Activated CD4-positive, CD25-positive, alpha-beta regulatory T cell (primary cell): ENCODE results near the gene PRKCZ.
"Not testable (repeated sequence)": the region's sequence is repeated elsewhere in the genome, so short reads cannot be mapped to it uniquely, and the experiment has no call there.

Source experiments
- DNase-seq, 4 experiments: peaks; one replicate each; lab custom pipeline; 2025; lab: John Stamatoyannopoulos, UW

The PRKCZ gene

DNA sequence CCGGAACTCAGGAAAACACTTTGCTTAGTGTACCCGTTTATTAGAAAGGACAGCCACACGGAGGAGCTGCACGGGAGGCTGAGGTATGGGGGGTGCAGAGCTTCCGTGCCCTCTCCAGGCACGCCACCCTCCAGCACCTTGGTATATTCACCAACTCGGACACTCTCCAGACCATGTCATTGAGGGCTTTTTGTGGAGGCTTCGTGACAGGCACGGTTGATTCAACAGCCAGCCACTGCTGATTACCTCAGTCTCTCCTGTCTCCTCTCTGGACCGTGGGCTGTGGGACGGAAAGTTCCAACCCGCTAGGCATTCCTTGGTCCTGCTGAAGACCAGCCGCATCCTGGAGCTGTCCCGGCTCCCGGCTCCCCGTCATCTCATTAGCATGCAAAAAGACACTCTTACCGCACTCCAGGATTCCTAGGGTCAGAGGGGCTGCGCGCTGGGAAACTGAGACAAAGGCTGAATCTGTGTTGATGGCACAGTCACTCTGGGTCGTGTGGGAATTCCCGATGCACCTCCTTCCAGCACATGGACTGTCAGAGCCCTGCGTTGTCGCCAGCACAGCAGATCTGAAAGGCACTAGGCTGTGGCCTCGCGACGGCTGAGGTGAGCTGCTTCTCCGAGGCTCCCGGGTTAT is 65.6 kb downstream of the PRKCZ start:
- no peak for DNase-seq

DNA sequence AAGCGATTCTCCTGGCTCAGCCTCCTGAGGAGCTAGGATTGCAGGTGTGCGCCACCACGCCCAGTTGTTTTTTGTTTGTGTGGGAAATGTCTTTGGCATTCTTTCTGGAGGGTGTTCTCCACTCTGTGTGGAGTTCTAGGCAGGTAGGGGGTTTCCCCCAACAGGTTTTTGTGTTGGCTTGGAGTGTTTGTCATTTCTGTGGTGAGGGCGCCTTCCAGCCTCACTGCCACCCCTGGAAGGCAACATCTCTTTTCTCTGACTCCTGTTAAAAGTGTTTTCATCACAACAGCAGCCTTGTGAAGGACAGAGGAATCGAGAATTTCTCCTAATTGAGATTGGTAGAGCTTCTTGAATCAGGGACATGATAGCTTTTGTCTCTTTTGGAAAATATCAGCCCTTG is 69.7 kb downstream of the PRKCZ start:
- DNase-seq, result no peak

DNA sequence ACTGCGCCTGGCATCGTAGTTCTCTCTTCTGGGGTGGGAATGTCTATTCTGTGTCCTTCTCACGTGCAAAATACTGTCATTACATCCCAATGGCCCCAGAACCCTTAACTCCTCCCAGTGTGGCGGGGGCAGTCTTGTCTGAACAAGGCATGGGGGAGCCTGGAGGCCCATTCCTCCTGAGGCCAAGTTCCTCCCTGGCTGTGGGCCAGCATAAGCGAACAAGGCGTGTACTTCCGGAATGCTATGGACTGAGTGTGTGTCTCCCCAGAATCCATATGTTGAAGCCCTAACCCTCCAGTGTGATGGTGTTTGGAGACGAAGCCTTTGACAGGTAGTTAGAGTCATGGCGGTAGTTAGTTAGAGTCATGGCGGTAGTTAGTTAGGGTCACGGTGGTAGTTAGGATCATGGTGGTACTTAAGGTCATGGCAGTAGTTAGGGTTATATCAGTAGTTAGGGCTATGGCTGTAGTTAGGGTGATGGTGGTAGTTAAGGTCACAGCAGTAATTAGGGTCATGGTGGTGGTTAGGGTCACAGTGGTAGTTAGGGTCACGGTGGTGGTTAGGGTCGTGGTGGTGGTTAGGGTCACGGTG is 71.0 kb downstream of the PRKCZ start:
- DNase-seq, result no peak

DNA sequence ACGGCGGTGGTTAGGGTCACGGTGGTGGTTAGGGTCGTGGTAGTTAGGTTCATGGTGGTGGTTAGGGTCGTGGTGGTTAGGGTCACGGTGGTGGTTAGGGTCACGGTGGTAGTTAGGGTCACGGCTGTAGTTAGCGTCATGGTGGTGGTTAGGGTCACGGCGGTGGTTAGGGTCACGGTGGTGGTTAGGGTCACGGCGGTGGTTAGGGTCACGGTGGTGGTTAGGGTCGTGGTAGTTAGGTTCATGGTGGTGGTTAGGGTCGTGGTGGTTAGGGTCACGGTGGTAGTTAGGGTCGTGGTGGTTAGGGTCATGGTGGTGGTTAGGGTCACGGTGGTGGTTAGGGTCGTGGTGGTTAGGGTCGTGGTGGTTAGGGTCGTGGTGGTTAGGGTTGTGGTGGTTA is 71.6 kb downstream of the PRKCZ start:
- not testable (repeated sequence) for DNase-seq

DNA sequence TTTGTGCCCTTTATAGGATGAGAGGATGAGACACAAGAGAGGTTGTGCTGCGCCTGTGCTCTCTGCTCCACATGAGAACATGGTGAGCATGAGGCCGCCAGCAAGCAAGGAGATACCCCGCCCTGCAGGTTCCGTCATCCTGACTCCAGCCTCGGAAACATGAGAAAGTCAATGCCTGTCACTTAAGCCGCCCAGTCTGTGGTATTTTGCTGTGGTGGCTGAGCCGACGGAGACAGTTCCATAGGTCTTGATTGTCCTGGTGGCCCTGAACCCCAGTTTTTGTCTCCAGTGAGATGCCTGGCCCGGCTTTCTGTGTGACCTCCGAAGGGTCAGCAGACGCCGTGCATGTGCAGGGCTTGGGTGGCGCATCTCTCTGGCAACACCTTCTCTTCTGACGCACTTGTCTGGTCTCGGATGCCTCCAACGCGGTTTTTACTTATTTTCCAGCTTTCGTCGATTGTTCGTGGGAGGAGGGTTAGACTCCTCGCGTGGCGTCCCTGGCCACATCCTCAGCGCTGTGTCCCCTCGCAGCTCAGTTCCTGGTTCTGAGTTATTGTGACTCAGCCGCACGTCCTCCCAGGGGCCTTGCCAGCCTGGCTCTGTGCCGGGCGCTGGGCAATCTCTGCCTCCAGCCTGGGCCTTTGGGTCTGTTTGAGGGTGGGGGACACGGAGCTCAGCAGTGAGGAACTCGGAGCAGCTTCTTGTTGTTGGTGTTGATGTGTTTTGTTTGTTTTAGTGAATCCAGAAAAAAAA is 74.4 kb downstream of the PRKCZ start:
- DNase-seq, result no peak

DNA sequence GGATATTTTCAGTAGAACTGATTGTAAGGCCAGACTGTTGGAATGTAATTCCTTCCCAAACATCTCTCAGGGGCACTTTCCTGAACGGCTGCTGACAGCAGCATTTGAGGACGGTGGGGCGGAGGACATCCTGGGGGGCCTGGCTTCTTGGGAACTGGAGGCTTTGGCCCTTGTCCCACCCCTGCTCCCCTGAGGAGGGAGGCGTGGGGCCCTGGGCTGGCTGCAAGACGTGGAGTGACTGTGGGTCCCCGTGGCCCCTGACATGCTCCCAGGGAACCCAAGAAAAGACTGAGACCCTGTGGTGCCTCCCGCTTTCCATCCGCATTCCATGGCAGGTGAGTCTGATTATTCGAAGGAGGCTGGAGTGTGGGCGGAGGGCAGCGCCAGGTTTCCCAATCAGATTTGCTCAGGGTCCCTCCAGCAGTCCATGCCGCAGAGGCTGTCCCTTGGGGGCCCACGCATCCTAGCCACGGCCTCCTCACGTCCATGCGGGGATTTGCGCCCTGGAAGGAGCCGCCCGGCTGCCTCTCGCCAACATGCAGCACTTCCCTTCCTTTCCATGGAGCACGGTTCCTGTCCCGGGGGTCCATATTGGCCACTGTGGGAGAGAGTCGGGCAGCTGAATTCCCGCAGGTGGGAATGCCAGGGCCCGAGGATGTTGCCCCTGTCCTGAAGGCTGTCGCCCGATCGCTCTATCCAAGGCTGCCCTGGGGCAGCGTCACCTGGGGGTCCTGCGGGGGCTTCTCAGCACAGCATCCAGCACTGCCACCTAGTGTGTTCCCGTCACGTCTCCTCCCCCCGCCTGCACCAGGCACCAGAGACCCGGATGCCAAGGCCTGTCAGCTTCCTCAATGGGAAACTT is 75.4 kb downstream of the PRKCZ start:
- no peak for DNase-seq

DNA sequence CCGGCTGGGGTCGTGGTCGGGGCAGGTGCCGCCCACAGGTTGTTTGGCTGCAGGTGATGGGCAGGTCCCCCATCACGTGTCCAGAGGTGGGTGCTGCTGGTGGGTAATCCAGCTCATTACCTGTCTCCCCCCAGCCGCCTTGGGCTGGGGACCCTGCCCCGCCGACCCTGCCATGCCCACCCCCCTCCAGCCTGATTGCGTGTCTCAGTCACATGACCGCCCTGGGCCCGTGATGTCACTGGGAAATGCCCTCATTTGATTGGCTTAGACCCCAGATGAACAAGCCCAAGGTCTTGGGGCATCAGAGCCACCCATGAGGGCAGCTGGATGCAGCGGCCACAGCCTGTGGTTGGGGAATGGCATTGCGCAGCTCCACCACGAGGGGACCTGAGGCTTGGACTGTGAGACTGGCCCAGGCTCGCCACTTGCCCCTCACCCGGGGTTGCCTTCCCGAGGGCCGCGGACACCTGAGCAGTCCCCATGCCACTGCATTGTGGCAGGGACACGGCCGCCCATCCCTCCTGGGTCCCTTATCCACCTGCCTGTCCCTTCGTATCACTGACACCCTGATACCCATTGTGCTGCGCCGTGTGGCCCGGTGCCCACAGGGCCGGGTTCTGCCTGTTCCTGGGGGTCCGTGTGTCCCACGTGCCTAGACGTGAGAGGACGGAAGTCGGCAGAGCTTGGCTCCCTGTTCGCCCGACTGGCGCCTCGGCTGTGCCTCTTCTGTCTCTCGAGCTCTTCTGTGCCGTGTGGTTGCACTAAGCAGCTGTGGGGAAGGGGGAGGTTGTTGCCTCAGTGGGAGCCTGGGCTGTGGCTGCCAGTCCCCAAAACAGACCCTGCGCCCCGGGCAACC is 76.3 kb downstream of the PRKCZ start:
- no peak for DNase-seq

DNA sequence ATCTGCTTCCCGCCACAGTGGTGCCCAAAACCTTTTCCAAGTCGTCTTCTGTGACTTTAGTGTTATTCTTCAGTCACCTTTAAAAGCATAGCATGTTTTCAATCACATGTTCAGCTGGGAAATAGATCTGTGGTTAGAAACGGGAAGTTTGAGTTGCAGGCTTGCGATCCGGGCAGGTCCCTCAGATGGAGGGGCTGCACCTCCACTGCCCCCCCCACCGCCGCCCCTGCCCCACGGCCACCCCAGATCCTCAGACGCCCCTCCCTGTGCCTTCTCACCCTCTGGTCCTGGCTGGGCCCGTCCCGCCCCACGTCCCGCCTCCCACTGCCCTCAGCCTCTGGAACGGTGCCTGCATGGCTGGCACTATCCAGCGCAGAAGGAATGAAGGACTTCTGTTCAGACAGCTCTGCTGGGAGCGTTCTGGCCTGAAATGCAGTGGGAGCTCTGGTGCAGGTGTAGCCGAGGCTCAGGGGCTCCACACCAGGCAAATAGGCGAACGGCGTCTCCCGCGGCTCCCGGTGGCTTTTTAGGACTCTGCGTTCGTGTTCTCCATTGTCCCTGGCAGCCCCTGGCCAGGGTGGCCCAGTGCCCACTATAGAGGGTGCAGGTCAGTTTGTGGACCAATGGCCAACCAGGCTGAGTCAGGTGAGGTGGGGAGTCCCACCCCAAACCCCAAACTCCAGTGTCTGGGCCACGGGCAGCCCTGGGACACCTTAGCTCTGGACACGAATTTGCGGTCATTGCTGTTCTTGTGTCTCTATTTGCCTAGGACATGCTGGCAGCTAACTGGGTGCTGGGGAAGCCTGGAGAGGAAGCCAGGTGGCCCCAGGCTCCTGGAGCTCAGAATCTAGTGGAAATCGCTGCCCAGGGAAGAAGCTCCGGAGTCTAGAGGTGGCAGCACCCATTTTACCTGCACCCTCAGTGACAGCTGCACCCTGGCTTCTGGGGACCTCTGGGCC is 77.3 kb downstream of the PRKCZ start:
- DNase-seq, result no peak

DNA sequence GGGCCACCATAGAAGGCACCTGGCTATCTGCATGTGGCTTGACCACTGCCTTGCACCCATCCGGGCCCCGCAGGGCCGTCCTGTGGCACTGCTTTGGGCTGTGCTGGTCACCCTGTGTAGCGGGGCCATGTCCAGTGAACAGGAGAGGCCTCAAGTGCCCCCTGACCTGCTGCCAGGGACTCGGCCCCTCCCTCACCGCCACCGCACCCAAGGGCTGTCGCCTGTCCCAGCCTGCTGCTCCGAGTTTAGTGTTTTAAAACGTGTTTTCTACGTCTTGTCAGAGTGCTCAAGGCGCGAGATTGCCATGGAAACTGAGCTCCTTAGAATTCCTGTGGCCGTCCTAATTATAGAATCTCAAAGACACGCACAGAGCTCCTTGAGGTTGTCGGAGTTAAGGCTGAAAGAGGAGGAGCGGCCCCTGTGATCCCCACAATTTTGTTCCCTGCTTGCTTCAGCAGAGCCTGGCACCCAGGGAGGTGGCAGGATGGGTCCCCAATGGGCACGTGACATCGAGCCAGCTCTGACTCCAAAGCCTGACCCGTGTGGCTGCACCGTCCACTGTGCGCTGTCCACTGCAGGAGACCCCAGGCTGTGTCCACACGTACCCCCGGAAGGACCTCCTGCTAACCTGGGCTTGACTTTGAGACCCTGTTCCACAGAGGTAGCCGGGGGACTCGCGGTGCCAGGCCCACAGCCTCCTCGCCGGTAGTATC is 78.1 kb downstream of the PRKCZ start:
- no peak for DNase-seq

DNA sequence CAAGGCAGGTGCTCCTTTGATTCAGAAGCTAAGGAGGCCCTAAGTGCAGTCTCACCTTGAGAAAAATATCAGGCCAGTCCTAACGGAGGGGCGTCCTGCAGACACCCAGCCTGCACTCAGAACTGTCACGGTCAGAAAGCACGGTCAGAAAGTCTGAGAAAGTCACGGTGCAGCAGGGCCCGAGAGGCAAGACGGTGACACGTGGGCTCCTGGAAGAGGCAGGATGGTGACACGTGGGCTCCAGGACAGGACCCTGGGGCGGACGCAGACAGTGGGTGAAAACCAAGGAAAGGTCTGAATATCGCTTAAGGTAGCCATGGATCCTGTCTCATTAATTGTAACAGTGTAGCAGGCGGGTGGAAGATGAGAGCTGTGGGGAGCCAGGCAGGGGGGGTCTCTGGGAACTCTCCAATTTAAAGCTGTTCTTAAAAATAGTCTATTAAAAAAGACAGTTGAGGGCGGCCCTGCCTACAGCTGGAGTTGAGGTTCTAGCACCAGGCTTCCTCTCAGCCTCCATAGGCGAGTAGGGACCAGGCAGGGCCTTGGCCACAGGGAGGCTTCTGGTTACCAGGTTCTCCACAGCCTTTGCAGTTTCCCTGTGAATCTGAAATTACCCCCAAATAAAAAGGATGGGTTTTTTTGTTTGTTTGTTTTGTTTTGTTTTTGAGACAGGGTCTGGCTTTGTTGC is 79.2 kb downstream of the PRKCZ start:
- DNase-seq, result no peak

DNA sequence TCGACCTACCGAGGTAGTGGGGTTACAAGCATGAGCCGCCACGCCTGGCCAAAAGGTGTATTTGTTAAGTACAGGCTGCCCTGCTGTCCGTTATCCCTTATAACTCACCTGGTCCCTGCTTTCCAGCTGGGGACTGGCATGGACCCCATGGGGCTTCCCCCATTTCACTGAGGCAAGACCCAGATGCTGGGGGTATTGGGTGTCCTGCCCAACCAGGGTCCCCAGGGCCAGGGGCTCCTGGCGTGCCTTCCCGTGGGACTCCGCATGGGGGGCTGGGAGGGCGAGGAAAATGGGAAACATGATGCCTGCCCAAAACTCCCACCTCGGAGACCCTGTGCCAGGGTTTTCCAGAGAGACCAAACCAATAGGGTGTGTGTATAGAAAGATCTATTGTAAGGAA is 79.9 kb downstream of the PRKCZ start:
- DNase-seq, result no peak

DNA sequence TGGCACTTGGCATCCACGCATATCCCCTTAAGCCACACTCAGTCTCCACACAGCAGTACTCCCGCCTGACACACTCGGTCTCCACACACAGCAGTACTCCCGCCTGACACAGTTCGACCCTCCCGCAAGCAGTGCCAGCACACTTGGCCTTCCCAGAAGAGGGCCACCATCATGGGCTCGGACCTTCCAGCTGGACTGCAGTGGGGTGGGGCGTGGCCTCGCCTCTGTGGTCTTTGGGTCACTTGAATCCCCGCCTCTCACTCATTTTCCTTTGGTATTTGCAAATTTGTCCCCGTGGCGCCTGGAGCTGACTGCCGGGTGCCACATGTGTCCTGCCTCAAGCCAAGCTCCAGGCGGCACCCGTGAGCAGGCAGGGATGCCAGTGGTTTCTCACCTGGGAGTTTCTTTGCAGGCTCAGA is 80.7 kb downstream of the PRKCZ start:
- no peak for DNase-seq

DNA sequence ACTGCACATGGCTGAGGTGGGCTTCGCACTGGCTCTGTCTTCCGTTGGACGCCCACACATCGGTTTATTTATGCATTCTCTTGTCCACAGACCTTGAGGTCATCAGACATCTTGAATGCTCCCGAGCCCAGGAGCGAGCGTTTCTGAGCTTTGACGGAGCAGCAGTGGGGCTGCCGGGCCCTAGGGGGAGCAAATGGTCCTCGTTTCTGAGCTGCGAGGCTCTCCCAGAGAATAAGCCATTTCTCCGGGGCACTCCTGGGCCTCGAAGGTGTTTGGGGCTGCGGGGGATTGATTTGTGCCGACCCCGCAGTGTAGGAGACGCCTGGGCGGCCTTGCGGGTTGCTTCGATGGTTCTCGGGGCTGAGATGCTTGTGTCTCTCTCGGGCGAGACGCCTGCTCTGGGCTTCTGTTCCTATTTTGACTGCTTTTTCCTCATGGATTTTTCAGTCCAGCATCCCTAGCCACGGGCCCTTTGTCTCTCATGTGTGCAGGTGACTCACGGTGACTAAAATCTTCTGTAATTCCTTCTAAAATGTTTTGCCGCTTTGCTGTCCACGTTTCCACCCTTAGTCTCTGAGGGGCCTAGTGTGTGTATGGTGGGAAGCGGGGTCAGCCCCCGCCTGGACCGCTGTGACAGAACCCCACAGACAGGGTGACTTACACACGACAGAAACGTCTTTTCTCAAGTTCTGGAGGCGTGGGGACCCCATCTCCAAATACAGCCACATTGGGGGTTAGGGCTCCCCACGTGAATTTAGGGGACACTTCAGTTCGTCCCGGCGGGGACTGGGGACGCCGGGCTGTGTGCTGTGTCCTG is 82.2 kb downstream of the PRKCZ start:
- DNase-seq, result no peak

DNA sequence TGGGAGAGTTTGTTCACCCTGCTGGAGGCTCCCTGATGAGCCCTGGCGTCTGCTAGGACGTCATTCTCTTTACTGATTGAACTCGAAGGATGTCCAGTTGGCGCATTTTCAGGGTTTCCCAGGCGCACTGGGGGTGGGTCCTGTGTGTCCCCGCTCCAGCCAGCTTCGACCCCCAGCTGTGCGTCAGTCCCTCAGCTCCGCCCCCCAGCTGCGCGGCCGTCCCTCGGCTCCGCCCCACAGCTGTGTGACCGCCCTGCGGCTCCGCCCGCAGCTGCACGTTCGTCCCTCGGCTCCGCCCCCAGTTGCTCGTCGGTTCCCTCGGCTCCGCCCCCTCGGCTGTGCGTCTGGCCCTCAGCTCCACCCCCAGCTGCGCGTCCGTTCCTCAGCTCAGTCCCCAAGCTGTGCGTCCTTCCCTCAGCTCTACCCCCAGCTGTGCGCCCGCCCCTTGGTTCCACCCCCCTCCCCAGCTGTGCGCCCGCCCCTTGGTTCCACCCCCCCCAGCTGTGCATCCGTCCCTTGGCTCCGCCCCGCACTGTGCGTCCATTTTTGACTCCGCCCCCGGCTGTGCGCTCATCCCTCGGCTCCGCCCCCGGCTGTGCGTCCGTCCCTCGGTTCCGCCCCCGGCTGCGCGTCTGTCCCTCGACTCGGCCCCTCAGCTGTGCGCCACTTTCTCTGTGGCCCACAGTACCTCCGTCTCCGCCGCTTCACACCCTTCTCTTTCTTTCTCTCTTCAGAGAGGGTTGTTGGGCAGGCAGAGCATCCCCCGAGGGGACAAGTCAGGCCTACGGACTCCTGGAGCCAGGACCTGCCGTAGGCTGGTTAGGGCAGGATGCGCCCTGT is 83.0 kb downstream of the PRKCZ start:
- peak; percentile 94 to 99 (median 97) for DNase-seq

DNA sequence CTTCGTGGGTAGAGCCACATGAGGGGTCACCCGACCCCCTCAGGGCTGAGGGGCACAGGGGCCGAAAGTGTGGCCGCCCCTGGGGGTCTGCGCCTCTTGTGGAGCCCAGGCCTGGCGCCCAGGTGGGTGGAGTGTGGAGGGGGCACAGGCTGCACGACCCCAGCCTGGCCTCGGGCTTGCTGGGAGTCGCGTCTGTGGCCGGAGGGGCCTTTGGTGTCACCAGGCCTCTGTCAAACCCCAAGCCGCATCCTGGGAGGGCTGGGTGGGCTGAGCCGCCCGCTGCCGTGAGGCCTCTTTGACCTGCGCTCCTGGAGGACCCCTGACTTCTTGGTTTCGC is 83.6 kb downstream of the PRKCZ start:
- no peak for DNase-seq

DNA sequence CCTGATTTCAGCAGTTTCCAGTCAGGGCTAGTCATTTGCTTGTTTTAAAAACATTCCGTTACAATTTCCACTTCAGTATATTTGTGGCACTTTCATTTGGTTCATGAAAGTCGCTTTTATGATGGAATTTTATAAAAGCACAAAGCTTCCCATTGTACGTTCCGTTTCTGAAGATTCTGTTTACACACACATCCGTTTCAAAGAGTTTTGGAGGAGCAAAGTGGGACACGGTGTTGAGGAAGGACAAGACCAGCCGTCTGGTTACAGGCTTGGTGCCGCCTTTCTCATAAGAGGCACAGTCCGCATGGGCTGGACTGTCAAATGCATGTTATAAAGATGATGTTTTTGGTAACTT is 84.0 kb downstream of the PRKCZ start:
- DNase-seq, result no peak

DNA sequence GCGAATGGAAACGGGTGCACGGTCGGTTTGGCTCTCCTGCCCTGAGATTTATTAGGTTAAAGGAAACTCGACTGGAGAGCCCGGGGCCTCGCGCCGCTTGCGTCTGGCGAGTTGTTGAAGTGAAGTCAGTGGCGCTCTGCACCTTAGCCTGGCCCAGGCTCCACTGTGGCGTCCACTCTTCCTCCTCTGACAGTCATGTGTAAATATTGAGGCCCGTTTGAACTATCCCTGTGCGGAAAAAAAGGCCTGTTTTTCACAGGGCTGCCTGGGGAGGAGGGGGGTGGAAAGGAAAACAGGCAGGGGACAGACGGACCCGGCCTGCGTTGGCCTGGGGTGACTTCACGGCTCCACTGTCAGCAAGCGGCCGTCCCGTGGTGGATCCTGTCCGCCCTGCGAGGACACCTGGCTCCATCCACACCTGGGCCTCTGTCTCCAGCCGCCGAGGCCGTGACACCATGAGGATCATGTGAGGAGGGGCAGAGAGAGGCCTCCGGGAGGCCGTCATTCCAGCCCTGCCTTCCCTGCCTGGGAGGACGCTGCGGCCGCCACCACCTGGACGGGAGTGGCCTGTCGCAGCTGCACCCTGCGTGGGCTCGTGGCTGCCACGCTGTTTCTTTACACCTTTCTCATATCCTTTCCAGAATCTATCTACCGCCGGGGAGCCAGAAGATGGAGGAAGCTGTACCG is 84.6 kb downstream of the PRKCZ start:
- DNase-seq, result no peak
